NCI-H226 (cell line): ENCODE data around the gene KCTD2.
"Not testable (repeated sequence)": the region's sequence is repeated elsewhere in the genome, so short reads cannot be mapped to it uniquely, and the experiment has no call there.

Source experiments
- DNase-seq: peaks from one replicate; pipeline ENCODE4 v3.0.0-alpha.2; 2015

KCTD2 gene

GRCh38 chr17:75020331-75021110 is 26.5 kb upstream of the KCTD2 start:
- DNase-seq: no peak

GRCh38 chr17:75024686-75025397 is 22.2 kb upstream of the KCTD2 start:
- no peak for DNase-seq

DNA sequence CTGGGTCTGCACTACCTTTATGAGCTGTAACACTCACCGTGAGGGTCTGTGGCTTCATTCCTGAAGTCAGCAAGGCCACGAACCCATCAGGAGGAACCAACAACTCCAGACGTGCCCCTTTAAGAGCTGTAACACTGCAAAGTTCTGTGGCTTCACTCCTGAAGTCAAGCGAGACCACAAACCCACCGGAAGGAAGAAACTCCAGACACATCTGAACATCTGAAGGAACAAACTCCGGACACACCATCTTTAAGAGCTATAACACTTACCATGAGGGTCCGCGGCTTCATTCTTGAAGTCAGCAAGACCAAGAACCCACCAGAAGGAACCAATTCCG is 21.7 kb upstream of the KCTD2 start:
- DNase-seq: not testable (repeated sequence)

- not testable (repeated sequence) for DNase-seq
These were observed 20.4 kb upstream of the KCTD2 start for GRCh38 chr17:75026650-75027049.

- DNase-seq: no peak
These were observed 16.9 kb upstream of the KCTD2 start for GRCh38 chr17:75030161-75030560.

- DNase-seq: peak; percentile 47
These were observed 14.9 kb upstream of the KCTD2 start for GRCh38 chr17:75031972-75032719.

- DNase-seq: no peak
These were observed 14.2 kb upstream of the KCTD2 start for GRCh38 chr17:75032720-75033280.

DNA sequence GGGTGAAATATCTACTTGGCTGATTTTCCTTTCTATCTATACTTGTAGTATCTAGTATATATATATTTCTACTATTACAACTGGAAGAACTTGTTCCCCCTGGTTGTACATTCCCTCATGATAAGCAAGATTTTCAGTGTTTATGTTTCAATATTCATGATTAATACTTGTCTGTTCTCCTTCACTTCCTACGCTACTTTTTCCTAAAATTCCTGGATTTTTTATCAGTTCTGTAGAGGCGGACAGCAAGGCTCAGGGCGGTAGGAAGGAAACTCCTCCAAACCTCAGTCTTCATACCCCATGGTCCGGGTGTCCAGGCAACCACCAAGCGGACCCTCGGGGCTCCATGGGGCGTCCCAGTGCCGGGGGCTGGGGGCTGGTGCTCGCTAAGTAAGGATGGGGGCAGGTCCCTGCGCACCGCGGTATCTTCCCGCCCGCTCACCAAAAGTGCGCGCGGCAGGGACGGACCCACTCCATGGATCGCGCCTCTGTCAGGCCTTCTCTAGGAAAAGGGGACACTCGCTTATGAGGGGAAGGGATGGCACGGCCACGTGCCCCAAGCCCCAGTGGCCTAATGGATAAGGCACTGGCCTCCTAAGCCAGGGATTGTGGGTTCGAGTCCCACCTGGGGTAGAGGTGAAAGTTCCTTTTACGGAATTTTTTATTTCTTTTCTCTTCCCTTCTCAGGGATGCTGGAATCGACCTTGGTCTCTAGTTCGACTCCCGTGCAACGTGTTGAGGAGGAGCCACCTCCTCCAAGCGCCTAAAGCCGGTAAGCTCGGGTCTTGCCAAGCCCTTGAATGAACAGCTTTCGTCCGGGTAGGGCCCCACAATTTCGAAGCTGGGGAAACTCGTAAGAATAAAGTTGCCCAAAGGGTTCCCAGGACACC is 13.4 kb upstream of the KCTD2 start:
- peak; percentile 90 for DNase-seq

DNA sequence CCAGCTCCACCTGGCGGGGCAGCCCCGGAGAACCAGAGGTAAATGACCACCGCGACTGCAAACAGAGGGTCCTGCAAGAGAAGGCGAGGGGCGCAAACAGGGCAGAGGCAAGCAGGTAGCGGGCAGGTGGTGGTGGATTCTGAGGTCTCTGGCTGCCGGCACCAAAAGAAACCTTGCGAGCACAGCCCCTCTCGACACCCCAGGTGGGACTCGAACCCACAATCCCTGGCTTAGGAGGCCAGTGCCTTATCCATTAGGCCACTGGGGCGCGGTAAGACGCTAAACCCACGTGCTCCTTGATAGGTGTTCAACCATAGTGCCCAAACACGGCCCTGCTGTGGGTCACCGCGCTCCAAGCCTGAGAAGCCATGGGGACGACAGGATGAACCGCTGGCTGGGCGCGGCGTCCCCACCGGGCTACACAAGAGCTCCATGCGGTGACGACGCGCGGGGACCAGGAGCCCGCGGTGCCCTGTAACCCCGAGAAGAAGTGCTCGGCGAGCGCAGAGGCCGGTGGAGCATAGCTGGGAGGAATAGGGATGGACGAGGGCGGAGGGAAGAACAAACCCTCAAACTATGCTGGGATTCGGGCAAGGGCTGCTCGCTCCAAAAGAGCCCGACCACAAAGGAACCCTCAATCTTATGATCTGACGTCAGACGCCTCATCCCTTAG is 12.7 kb upstream of the KCTD2 start:
- DNase-seq: peak; percentile 86

- peak; percentile 9 for DNase-seq
These were observed 10.3 kb upstream of the KCTD2 start for GRCh38 chr17:75036643-75037268.

GRCh38 chr17:75039238-75039637 is 7.8 kb upstream of the KCTD2 start:
- DNase-seq: no peak

GRCh38 chr17:75041656-75042280 is 5.3 kb upstream of the KCTD2 start:
- no peak for DNase-seq

- DNase-seq: not testable (repeated sequence)
These were observed 3.2 kb upstream of the KCTD2 start for GRCh38 chr17:75043789-75044188.

DNA sequence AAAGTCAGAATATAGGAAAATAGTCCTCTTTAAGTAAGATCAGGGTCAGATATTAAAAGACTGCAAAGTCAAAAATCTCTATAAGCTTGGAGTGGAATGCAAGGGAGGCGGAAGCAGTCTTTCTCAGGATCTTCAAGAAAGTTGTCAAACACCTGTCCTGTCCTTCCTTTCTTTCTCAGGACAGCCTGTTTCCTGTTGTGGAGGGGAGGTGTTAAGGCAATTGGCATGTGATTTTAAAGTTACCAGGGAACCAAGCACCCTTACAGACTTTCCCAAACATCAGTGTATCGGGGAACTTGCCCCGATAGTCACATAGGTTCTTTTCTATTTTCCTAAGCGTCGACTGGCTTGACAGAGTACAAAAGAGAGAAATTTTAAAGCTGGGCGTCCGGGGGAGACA is 2.3 kb upstream of the KCTD2 start:
- DNase-seq: no peak

GRCh38 chr17:75045946-75046406 is 1.0 kb upstream of the KCTD2 start:
- DNase-seq: not testable (repeated sequence)

DNA sequence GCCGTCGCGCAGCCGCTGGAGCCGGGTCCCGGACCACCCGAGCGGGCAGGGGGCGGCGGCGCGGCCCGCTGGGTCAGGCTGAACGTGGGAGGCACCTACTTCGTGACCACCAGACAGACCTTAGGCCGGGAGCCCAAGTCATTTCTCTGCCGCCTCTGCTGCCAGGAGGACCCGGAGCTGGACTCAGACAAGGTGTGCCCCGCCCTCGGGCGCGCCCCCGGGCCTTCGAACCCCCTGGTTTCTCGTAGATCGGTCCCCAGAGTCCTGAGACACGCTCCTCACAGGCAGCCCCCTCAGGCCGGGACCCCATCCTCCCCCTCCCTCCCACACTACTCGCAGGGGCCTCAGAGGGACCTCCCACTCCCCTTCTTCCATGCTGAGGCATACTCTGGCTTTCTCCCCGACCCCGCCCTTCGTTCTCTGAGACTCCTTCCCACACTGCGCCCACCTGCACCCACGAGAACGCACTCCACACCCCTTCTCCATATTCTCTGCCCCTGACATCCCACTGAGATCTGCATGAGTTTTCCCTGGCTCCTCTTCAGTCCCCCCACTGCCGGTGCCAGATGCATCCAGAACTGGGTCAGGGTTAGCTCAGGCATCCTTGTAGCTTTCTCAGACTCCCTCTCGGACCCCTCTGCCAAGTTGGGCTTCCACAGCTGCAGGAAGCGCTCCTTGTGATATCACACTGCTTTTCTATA is 523 bp downstream of the KCTD2 start:
- DNase-seq: no peak

GRCh38 chr17:75048249-75048878 is 1.3 kb downstream of the KCTD2 start:
- peak; percentile 45 for DNase-seq

- no peak for DNase-seq
These were observed 2.0 kb downstream of the KCTD2 start for GRCh38 chr17:75049057-75049456.

GRCh38 chr17:75049706-75050105 is 2.7 kb downstream of the KCTD2 start:
- DNase-seq: no peak

DNA sequence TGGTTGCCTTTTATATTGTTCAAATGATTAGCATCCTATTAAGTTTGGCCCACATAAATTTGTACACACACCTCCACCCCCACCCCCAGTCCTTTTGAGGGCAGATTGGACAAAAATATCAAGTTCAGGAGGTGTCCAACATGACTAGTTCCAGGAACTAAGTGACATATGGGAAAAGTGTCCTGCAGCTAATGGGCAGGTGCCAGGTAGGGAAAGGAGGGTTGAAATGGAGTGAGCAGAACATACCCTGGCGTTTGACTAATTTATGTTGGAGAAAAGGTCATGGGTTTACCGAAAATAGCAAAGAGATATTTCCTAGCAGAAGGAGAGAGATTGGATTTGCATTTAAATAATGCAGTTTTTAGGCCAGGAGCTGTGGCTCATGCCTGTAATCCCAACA is 4.9 kb downstream of the KCTD2 start:
- no peak for DNase-seq
